Measurements from ENCODE around the gene STMN3.

The STMN3 gene

DNA sequence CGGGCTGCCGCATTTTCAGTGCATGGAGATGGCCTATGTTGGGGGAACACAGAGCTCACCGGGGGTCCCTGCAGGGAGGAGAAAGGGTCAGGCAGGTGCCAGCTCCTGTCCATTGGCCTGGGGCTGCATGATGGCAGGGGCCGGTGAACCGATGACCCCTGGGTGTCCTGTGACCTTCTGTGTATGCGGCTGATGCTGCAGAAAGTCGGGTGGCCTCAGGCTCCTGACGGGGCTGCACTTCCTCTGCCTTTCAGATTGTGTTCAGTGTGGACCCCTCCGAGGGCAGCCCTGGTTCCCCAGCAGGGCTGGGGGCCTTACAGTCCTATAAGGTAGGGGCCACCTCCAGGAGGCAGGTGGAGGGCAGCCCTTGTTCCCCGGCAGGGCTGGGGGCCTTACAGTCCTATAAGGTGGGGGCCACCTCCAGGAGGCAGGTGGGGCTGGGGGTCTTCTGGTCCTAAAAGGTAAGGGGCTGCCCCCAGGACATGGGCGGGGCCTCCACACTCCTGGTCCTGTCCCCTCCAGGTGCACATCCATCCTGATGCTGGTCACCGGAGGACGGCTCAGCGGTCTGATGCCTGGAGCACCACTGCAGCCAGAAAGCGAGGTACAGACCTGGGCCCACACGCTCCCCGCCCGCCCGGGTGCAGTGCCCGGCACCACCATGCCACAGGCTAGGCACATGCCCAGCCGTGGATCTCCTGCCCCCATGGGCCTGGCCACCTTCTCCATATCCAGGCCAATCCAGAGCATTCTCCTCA, 32.2 kb upstream of the STMN3 start:
- Histone ChIP-seq H3K79me2 (ENCODE audit: insufficient read depth, low read length) (no peaks in the 10 kb centered on the region), H3K36me3 (ENCODE audit: insufficient read depth, low read length) (peaks cover 15% of the 10 kb centered on the region), H3K4me2 (ENCODE audit: low read length) (no peak overlapping the region), H2AFZ (ENCODE audit: low read length) (no peak overlapping the region), H3K27ac (ENCODE audit: low read depth, low read length, poor library complexity, severe bottlenecking) (no peak overlapping the region), H3F3A (ENCODE audit: insufficient read depth, low read length) (no peaks in the 10 kb centered on the region), H3K4me1 (ENCODE audit: insufficient read depth, low read length, severe bottlenecking) (no peaks in the 10 kb centered on the region), H4K20me1 (ENCODE audit: insufficient read depth, low read length) (no peaks in the 10 kb centered on the region), H3K9me2 (ENCODE audit: low read depth, low read length) (no peaks in the 10 kb centered on the region), H3K9me3 (ENCODE audit: low read length) (no peaks in the 10 kb centered on the region), H3K4me3 (ENCODE audit: low read depth, low read length, poor library complexity, severe bottlenecking) (no peak overlapping the region), H3K9ac (ENCODE audit: low read length) (no peak overlapping the region), H3K27me3 (ENCODE audit: insufficient read depth, low read length) (no peaks in the 10 kb centered on the region; the same call in 1 of the 2 replicates)
- TF ChIP-seq CTCF (IDR thresholded peaks at IDR 0.05; ENCODE audit: low read length), result no peak
- no peak for TF ChIP-seq EZH2 (IDR thresholded peaks at IDR 0.05; ENCODE audit: borderline replicate concordance, low read length)

- Histone ChIP-seq H3K36me3 (ENCODE audit: insufficient read depth, low read length) (peaks cover 20% of the 10 kb centered on the region), H2AFZ (ENCODE audit: low read length) (no peak overlapping the region), H3K4me3 (ENCODE audit: low read depth, low read length, poor library complexity, severe bottlenecking) (no peak overlapping the region), H3K9me2 (ENCODE audit: low read depth, low read length) (no peaks in the 10 kb centered on the region), H3K27ac (ENCODE audit: low read depth, low read length, poor library complexity, severe bottlenecking) (no peak overlapping the region), H3K27me3 (ENCODE audit: insufficient read depth, low read length) (no peaks in the 10 kb centered on the region), H3K79me2 (ENCODE audit: insufficient read depth, low read length) (no peaks in the 10 kb centered on the region), H3K4me1 (ENCODE audit: insufficient read depth, low read length, severe bottlenecking) (no peaks in the 10 kb centered on the region), H4K20me1 (ENCODE audit: insufficient read depth, low read length) (no peaks in the 10 kb centered on the region), H3K9ac (ENCODE audit: low read length) (no peak overlapping the region), H3K9me3 (ENCODE audit: low read length) (no peaks in the 10 kb centered on the region), H3F3A (ENCODE audit: insufficient read depth, low read length) (no peaks in the 10 kb centered on the region), H3K4me2 (ENCODE audit: low read length) (no peak overlapping the region)
- TF ChIP-seq EZH2 (IDR thresholded peaks at IDR 0.05; ENCODE audit: borderline replicate concordance, low read length) (no peak), CTCF (IDR thresholded peaks at IDR 0.05; ENCODE audit: low read length) (no peak)
These were observed 29.3 kb upstream of the STMN3 start for GRCh38 chr20:63682384-63683139.

DNA sequence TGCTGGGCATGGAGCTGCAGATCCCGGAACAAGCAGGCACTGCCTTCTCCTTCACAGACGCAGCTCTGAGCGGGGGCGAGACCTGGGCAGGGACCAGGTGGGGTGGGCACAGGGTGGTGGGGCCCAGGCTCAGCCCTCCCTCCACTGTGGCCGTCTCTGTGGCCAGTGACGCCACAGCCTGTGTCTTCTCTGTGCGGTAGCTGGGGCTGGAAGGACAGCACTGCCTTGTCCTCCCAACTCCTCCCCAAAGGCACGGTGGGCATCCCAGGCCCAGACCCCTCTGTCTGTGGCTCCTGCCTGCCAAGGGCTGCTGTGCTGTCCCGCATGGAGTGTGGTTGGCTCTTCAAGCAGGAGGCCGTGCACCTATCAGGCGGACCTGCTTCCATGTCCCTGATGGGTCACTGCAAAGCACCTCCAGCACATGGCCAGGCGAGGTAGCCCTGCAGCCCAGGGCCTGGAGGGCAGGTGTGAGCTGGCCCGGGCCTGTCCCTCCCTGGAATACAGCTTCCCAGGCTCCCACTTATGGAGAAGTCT, 28.5 kb upstream of the STMN3 start:
- Histone ChIP-seq H3K4me3 (ENCODE audit: low read depth, low read length, poor library complexity, severe bottlenecking) (no peak overlapping the region), H4K20me1 (ENCODE audit: insufficient read depth, low read length) (no peaks in the 10 kb centered on the region), H3K79me2 (ENCODE audit: insufficient read depth, low read length) (no peaks in the 10 kb centered on the region), H3K27ac (ENCODE audit: low read depth, low read length, poor library complexity, severe bottlenecking) (no peak overlapping the region), H3F3A (ENCODE audit: insufficient read depth, low read length) (no peaks in the 10 kb centered on the region), H3K27me3 (ENCODE audit: insufficient read depth, low read length) (no peaks in the 10 kb centered on the region), H2AFZ (ENCODE audit: low read length) (no peak overlapping the region), H3K9ac (ENCODE audit: low read length) (no peak overlapping the region), H3K9me2 (ENCODE audit: low read depth, low read length) (no peaks in the 10 kb centered on the region), H3K4me2 (ENCODE audit: low read length) (no peak overlapping the region), H3K4me1 (ENCODE audit: insufficient read depth, low read length, severe bottlenecking) (no peaks in the 10 kb centered on the region), H3K9me3 (ENCODE audit: low read length) (no peaks in the 10 kb centered on the region), H3K36me3 (ENCODE audit: insufficient read depth, low read length) (peaks cover 20% of the 10 kb centered on the region)
- TF ChIP-seq EZH2 (IDR thresholded peaks at IDR 0.05; ENCODE audit: borderline replicate concordance, low read length) (no peak), CTCF (IDR thresholded peaks at IDR 0.05; ENCODE audit: low read length) (no peak)
